Activated T-helper 9 cell treated with anti-CD3 and anti-CD28 coated beads, Interleukin-2, amount 50 U/mL, for 16 hours (primary cell): ENCODE data around the gene COBLL1.

Experiments used
- DNase-seq: peaks from one replicate; pipeline ENCODE4 v3.0.0-alpha.2; 2020; ENCODE audit warnings: low read depth

The COBLL1 gene

GRCh38 chr2:164823126-164823525, 18.5 kb downstream of the COBLL1 start:
- DNase-seq = no peak

- DNase-seq = no peak
Measured at GRCh38 chr2:164821338-164821737, 20.3 kb downstream of the COBLL1 start.

GRCh38 chr2:164818149-164819136, 23.2 kb downstream of the COBLL1 start:
- DNase-seq = no peak

GRCh38 chr2:164816900-164817299, 24.7 kb downstream of the COBLL1 start:
- DNase-seq = no peak

GRCh38 chr2:164816046-164816445, 25.6 kb downstream of the COBLL1 start:
- DNase-seq = no peak

- DNase-seq = no peak
Measured at GRCh38 chr2:164815071-164815793, 26.4 kb downstream of the COBLL1 start.

- DNase-seq = no peak
Measured at GRCh38 chr2:164813535-164813934, 28.1 kb downstream of the COBLL1 start.

GRCh38 chr2:164812378-164812777, 29.2 kb downstream of the COBLL1 start:
- no peak for DNase-seq

- no peak for DNase-seq
Measured at GRCh38 chr2:164811819-164812218, 29.8 kb downstream of the COBLL1 start.

- no peak for DNase-seq
Measured at GRCh38 chr2:164810843-164811242, 30.8 kb downstream of the COBLL1 start.

- DNase-seq = no peak
Measured at GRCh38 chr2:164808776-164809175, 32.8 kb downstream of the COBLL1 start.

- no peak for DNase-seq
Measured at GRCh38 chr2:164803776-164804466, 37.7 kb downstream of the COBLL1 start.

GRCh38 chr2:164802095-164802707, 39.4 kb downstream of the COBLL1 start:
- DNase-seq = no peak

GRCh38 chr2:164800572-164800971, 41.1 kb downstream of the COBLL1 start:
- DNase-seq = no peak

- no peak for DNase-seq
Measured at GRCh38 chr2:164797627-164798026, 44.0 kb downstream of the COBLL1 start.

GRCh38 chr2:164796999-164797398, 44.6 kb downstream of the COBLL1 start:
- no peak for DNase-seq

GRCh38 chr2:164794432-164795231, 47.0 kb downstream of the COBLL1 start:
- DNase-seq = no peak

GRCh38 chr2:164794016-164794415, 47.6 kb downstream of the COBLL1 start:
- no peak for DNase-seq

- no peak for DNase-seq
Measured at GRCh38 chr2:164793529-164793928, 48.1 kb downstream of the COBLL1 start.

GRCh38 chr2:164792316-164793170, 49.1 kb downstream of the COBLL1 start:
- no peak for DNase-seq
